PFSK-1 (cell line): ENCODE results near the gene UGT8.

Experiments
- FOXP2 ChIP-seq: optimal IDR thresholded peaks from 2 replicates; pipeline ENCODE3; 2011; ENCODE audit warnings: borderline replicate concordance, control low read depth, inconsistent platforms; ENCODE audit not compliant: insufficient read depth; ENCODE audit errors: extremely low read length, extremely low read depth
- POLR2AphosphoS5 ChIP-seq: IDR thresholded peaks from 2 replicates; pipeline ENCODE4 v1.6.1; 2012; ENCODE audit warnings: low read depth, mild to moderate bottlenecking, control low read depth, low read length, moderate library complexity
- SIN3A ChIP-seq: IDR thresholded peaks from 2 replicates; pipeline ENCODE4 v1.6.1; 2012; ENCODE audit warnings: mild to moderate bottlenecking, low read length, moderate library complexity, borderline replicate concordance; ENCODE audit not compliant: insufficient read depth
- TAF1 ChIP-seq: IDR thresholded peaks from 2 replicates; pipeline ENCODE4 v1.6.1; 2012; ENCODE audit warnings: low read length, control low read depth, borderline replicate concordance; ENCODE audit not compliant: insufficient read depth
- TF ChIP-seq, protein P1 (sequence below), 2 experiments: IDR thresholded peaks; 2 replicates each; pipeline versions ENCODE4 v1.6.1 to v1.8.0; 2011 to 2012; ENCODE audit warnings: low read depth in 2 of 2, low read length in 2 of 2, control low read depth in 1 of 2, inconsistent platforms in 1 of 2, mild to moderate bottlenecking in 1 of 2, moderate library complexity in 1 of 2; ENCODE audit not compliant: insufficient read depth in 1 of 2

Gene UGT8

DNA sequence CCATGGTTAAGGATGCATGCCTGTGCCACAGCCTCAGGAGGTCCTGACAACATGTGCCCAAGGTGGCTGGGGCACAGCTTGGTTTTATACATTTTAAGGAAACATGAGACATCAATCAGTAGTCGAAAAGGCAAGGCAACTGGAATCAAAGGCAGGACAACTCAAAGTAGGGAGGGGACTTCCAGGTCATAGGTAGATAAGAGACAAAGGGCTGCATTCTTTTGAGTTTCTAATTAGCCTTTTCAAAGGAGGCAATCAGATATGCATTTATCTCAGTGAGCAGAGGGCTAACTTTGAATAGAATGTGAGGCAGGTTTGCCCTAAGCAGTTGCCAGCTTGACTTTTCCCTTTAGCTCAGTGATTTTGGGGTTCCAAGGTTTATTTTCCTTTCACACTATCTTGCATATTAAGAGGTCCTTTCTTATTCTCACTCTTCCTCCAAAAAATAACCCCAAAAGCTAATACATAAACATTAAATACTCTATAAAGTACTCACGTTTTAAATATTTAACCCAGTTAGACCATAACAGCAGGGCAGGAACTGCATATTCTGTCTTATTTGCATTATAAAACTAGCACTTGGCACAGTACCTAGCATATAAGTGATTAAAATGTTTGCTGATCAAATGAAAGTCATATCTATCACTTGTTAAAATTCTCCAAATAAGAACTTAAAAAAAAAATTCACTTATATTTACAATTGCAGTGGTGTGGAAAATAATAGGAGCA is 36.3 kb upstream of the UGT8 start:
- no peak for TF ChIP-seq SIN3A
- TF ChIP-seq TAF1 = no peak

DNA sequence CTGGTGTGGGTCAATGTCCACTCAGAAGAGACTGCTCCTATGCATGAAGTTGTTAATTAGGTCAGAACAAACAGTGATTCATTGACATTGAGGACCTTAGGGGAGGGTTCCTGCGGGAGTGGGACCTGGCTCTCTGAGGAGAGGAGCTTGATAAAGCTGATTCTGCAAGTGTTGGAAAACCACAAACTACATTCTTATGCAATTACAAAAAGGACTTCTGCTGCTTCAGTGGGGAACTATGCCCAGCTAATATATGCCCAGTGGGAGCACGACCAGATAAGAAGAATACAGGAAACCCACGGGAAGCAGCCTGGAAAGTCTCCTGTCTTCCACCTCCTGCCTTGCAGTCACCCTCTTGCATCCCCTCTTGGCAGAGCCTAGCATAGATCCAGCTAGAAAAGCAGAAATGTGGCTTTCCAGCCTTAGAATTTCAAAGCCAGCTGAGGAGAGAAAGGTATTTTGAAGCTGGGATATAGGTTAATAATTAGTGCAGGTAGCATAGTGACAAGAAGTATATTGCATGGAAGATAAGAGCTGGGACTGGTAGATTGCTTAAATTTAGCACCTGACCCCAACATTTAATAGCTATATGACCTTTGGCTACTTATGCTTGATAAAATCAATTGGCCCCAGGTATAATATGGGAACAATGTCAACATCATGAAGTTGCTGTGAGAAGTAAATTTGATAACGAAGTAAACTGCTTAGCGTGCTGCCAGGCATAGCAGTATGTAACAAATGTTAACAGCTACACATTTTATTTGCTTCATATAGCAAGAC is 34.9 kb upstream of the UGT8 start:
- TF ChIP-seq TAF1 (no peak), FOXP2 (no peak), POLR2AphosphoS5 (no peak), SIN3A (no peak)
- TF ChIP-seq, protein P1, sequence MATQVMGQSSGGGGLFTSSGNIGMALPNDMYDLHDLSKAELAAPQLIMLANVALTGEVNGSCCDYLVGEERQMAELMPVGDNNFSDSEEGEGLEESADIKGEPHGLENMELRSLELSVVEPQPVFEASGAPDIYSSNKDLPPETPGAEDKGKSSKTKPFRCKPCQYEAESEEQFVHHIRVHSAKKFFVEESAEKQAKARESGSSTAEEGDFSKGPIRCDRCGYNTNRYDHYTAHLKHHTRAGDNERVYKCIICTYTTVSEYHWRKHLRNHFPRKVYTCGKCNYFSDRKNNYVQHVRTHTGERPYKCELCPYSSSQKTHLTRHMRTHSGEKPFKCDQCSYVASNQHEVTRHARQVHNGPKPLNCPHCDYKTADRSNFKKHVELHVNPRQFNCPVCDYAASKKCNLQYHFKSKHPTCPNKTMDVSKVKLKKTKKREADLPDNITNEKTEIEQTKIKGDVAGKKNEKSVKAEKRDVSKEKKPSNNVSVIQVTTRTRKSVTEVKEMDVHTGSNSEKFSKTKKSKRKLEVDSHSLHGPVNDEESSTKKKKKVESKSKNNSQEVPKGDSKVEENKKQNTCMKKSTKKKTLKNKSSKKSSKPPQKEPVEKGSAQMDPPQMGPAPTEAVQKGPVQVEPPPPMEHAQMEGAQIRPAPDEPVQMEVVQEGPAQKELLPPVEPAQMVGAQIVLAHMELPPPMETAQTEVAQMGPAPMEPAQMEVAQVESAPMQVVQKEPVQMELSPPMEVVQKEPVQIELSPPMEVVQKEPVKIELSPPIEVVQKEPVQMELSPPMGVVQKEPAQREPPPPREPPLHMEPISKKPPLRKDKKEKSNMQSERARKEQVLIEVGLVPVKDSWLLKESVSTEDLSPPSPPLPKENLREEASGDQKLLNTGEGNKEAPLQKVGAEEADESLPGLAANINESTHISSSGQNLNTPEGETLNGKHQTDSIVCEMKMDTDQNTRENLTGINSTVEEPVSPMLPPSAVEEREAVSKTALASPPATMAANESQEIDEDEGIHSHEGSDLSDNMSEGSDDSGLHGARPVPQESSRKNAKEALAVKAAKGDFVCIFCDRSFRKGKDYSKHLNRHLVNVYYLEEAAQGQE (IDR thresholded peaks at IDR 0.05; ENCODE audit: insufficient read depth in 1 of 2, low read depth in 2 of 2, low read length in 2 of 2) = no peak

GRCh38 chr4:114577386-114577785 is 21.2 kb upstream of the UGT8 start:
- TF ChIP-seq POLR2AphosphoS5 (no peak), TAF1 (no peak), FOXP2 (no peak), SIN3A (no peak)

GRCh38 chr4:114582621-114583020 is 16.0 kb upstream of the UGT8 start:
- TF ChIP-seq POLR2AphosphoS5 (no peak), TAF1 (no peak), SIN3A (no peak), FOXP2 (no peak)
- TF ChIP-seq, protein P1 (IDR thresholded peaks at IDR 0.05; ENCODE audit: insufficient read depth in 1 of 2, low read depth in 2 of 2, low read length in 2 of 2) = no peak

GRCh38 chr4:114588305-114588704 is 10.3 kb upstream of the UGT8 start:
- TF ChIP-seq POLR2AphosphoS5 = no peak
- no peak for TF ChIP-seq SIN3A
- no peak for TF ChIP-seq TAF1
- TF ChIP-seq, protein P1 (IDR thresholded peaks at IDR 0.05; ENCODE audit: insufficient read depth in 1 of 2, low read depth in 2 of 2, low read length in 2 of 2) = no peak
- TF ChIP-seq FOXP2 = no peak

GRCh38 chr4:114593526-114593925 is 5.1 kb upstream of the UGT8 start:
- TF ChIP-seq, protein P1 (IDR thresholded peaks at IDR 0.05; ENCODE audit: insufficient read depth in 1 of 2, low read depth in 2 of 2, low read length in 2 of 2) = no peak
- TF ChIP-seq POLR2AphosphoS5 (no peak), FOXP2 (no peak), SIN3A (no peak), TAF1 (no peak)
